HUDEP-2 (cell line): ENCODE results near the gene HSPG2.
A peak's percentile ranks its signal among the peaks of the same experiment; 100 is the strongest.
"Not testable (repeated sequence)": the region's sequence is repeated elsewhere in the genome, so short reads cannot be mapped to it uniquely, and the experiment has no call there.

Experiments used
- DNase-seq, 76 experiments: peaks; one replicate each; lab custom pipeline; 2025; ENCODE audit not compliant: unreplicated experiment in 76 of 76; lab: John Stamatoyannopoulos, UW

HSPG2 gene

GRCh38 chr1:21834666-21835065 is 102.4 kb downstream of the HSPG2 start:
- no peak for DNase-seq

- no peak for DNase-seq
Measured at GRCh38 chr1:21834094-21834493, 103.0 kb downstream of the HSPG2 start.

GRCh38 chr1:21833392-21833976 is 103.6 kb downstream of the HSPG2 start:
- DNase-seq: no peak

- DNase-seq: no peak
Measured at GRCh38 chr1:21831454-21831970, 105.6 kb downstream of the HSPG2 start.

- no peak for DNase-seq
Measured at GRCh38 chr1:21830792-21831453, 106.2 kb downstream of the HSPG2 start.

- DNase-seq: no peak
Measured at GRCh38 chr1:21829294-21829693, 107.8 kb downstream of the HSPG2 start.

GRCh38 chr1:21828506-21829210 is 108.5 kb downstream of the HSPG2 start:
- no peak for DNase-seq

GRCh38 chr1:21828075-21828474 is 109.0 kb downstream of the HSPG2 start:
- no peak for DNase-seq

- DNase-seq: no peak
Measured at GRCh38 chr1:21827141-21827679, 109.9 kb downstream of the HSPG2 start.

- not testable (repeated sequence) for DNase-seq
Measured at GRCh38 chr1:21826694-21827093, 110.4 kb downstream of the HSPG2 start.

- DNase-seq: no peak
Measured at GRCh38 chr1:21825393-21825792, 111.7 kb downstream of the HSPG2 start.

GRCh38 chr1:21824926-21825325 is 112.2 kb downstream of the HSPG2 start:
- no peak for DNase-seq

- DNase-seq: no peak
Measured at GRCh38 chr1:21823980-21824702, 113.0 kb downstream of the HSPG2 start.

GRCh38 chr1:21823206-21823979 is 113.7 kb downstream of the HSPG2 start:
- DNase-seq: no peak

- DNase-seq: peak in 31 of 76 experiments; percentile 1 to 52 (median 16)
Measured at GRCh38 chr1:21822349-21822748, 114.8 kb downstream of the HSPG2 start.

GRCh38 chr1:21821385-21822019 is 115.6 kb downstream of the HSPG2 start:
- no peak for DNase-seq

- no peak for DNase-seq
Measured at GRCh38 chr1:21820597-21821232, 116.4 kb downstream of the HSPG2 start.

GRCh38 chr1:21818656-21819055 is 118.5 kb downstream of the HSPG2 start:
- DNase-seq: peak in 59 of 76 experiments; percentile 7 to 70 (median 45)
